GM12875 (cell line): ENCODE results near the gene VASP.
"Not testable (repeated sequence)": the region's sequence is repeated elsewhere in the genome, so short reads cannot be mapped to it uniquely, and the experiment has no call there.

ENCODE experiments used
- H3K4me3 ChIP-seq: one replicate; pipeline ENCODE4 v1.5.1; 2011; ENCODE audit warnings: low read depth, low read length, control low read depth
- TF ChIP-seq, protein P1 (sequence below): IDR thresholded peaks from 2 replicates; pipeline ENCODE4 v1.5.1; 2011; ENCODE audit warnings: low read depth, mild to moderate bottlenecking, control low read depth, inconsistent platforms, low read length, moderate library complexity, borderline replicate concordance; ENCODE audit not compliant: insufficient read depth

Gene VASP

GRCh38 chr19:45509692-45510015 is 2.4 kb downstream of the VASP start:
- H3K4me3 ChIP-seq = peak overlapping the region; percentile 87
- TF ChIP-seq, protein P1, sequence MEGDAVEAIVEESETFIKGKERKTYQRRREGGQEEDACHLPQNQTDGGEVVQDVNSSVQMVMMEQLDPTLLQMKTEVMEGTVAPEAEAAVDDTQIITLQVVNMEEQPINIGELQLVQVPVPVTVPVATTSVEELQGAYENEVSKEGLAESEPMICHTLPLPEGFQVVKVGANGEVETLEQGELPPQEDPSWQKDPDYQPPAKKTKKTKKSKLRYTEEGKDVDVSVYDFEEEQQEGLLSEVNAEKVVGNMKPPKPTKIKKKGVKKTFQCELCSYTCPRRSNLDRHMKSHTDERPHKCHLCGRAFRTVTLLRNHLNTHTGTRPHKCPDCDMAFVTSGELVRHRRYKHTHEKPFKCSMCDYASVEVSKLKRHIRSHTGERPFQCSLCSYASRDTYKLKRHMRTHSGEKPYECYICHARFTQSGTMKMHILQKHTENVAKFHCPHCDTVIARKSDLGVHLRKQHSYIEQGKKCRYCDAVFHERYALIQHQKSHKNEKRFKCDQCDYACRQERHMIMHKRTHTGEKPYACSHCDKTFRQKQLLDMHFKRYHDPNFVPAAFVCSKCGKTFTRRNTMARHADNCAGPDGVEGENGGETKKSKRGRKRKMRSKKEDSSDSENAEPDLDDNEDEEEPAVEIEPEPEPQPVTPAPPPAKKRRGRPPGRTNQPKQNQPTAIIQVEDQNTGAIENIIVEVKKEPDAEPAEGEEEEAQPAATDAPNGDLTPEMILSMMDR = no peak

DNA sequence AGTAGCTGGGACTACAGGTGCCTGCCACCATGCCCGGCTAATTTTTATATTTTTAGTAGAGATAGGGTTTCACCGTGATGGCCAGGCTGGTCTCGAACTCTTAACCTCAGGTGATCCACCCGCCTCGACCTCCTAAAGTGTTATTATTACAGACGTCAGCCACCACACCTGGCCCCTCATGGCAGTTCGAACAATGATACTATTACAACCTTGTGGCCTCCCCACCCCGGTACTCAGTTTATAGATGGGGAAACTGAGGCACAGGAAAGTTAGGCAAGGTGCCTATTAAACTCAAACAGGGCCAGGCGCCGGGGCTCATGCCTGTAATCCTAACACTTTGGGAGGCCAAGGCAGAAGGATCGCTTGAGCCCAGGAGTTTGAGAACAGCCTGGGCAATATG is 3.1 kb downstream of the VASP start:
- H3K4me3 ChIP-seq = not testable (repeated sequence)

- H3K4me3 ChIP-seq = no peak overlapping the region
- TF ChIP-seq, protein P1 = no peak
Measured at GRCh38 chr19:45511074-45511473, 3.8 kb downstream of the VASP start.

DNA sequence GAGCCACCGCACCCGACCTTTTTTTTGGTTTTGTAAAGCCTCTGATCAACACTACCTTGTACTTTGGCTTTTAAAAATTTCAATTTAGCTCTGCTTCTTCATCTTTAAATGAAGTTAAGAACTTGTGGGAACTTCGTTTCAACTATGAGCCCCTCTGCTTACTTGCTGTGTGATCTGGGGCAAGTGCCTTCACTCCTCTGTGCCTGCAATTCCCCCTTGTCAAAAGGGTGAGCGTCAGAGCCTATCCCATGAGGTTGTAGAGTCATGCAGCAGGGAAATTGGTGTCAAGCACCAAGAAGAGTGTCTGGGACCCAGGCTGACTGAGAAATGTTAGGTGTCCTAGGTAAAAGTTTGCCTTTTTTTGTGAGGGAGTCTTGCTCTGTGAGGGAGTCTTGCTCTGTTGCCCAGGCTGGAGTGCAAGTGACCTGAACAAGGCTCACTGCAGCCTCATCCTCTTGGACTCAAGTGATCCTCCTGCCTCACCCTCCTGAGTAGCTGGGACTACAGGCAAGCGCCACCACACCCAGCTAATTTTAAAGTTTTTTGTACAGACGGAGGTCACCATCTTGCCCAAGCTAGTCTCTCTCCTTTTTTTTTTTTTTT is 5.7 kb downstream of the VASP start:
- H3K4me3 ChIP-seq = no peak overlapping the region
- TF ChIP-seq, protein P1 = no peak

GRCh38 chr19:45514376-45515051 is 7.2 kb downstream of the VASP start:
- TF ChIP-seq, protein P1 = no peak
- H3K4me3 ChIP-seq = peak overlapping the region; percentile 16

DNA sequence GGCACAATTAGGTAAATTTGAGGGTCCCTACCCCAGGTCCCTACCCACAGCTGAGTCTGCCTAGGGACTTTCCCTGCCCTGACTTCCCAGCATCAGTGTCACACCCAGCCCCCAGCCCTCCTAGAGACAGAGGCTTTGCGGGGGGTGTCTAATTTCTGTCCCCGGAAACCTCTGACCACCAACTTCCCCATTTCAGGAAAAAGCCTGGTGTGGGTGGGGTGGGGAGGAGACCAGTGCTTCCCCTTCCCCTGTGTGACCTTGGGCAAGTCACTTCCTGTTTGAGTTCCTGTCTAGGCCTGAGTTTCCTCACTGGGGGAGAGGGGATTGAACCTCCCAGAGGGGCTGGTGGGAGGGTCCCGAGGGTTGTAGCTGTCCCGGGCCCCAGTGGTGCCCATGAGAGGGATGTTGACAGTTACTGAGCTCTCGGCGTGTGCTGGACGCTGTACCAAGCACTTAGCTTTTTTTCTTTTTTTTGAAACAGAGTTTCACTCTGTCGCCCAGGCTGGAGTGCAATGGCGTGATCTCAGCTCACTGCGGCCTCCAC is 7.9 kb downstream of the VASP start:
- TF ChIP-seq, protein P1 = no peak
- peak overlapping the region; percentile 16 for H3K4me3 ChIP-seq

DNA sequence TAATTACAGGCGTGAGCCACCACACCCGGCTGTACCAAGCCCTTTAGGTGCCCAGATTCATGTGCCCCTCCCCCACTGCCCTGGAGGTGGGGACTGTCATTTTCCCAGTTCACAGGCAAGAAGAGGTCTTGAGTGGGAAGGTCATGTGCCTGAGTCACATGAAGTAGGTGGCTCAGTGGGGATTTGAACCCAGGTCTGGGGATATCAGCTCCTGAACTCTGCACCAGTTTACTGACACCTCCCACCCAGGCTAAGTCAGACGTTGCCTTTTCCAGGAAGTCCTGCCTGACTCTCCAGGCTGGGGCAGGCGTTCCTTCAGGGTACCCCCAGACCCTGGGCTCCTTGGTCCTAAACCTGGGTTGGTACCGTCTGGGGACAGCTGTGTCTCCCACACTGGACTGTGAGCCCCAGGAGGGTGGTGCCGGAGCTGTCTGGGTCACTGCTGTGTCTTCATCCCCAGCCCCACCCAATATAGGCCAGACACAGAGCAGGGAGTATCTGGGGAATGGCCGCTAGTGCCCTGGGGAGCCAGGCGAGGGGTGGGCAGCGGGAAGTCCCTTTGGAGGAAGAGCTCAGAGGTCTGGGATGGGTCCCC is 8.6 kb downstream of the VASP start:
- TF ChIP-seq, protein P1 = no peak
- H3K4me3 ChIP-seq = no peak overlapping the region
